GM21786 (cell line): ENCODE measurements around the gene PTPN3.
"Not testable (repeated sequence)": the region's sequence is repeated elsewhere in the genome, so short reads cannot be mapped to it uniquely, and the experiment has no call there.

Source experiments
- ATAC-seq: cut with Tn5 transposase; IDR thresholded peaks from one replicate; pipeline ENCODE4 v1.9.1; 2021; ENCODE audit not compliant: unreplicated experiment

PTPN3 gene

GRCh38 chr9:109354190-109354589 lies 143.9 kb downstream of the PTPN3 start:
- ATAC-seq, result no peak

- ATAC-seq, result no peak
Observed at GRCh38 chr9:109351032-109351431, 147.1 kb downstream of the PTPN3 start.

GRCh38 chr9:109349421-109349846 lies 148.7 kb downstream of the PTPN3 start:
- no peak for ATAC-seq

GRCh38 chr9:109346904-109347303 lies 151.2 kb downstream of the PTPN3 start:
- ATAC-seq, result no peak

- ATAC-seq, result no peak
Observed at GRCh38 chr9:109344866-109345265, 153.2 kb downstream of the PTPN3 start.

GRCh38 chr9:109342878-109343277 lies 155.2 kb downstream of the PTPN3 start:
- ATAC-seq, result no peak

- no peak for ATAC-seq
Observed at GRCh38 chr9:109341561-109341960, 156.5 kb downstream of the PTPN3 start.

GRCh38 chr9:109340979-109341378 lies 157.1 kb downstream of the PTPN3 start:
- not testable (repeated sequence) for ATAC-seq

GRCh38 chr9:109336409-109336808 lies 161.7 kb downstream of the PTPN3 start:
- no peak for ATAC-seq

GRCh38 chr9:109335929-109336328 lies 162.2 kb downstream of the PTPN3 start:
- no peak for ATAC-seq

- ATAC-seq, result no peak
Observed at GRCh38 chr9:109335121-109335520, 163.0 kb downstream of the PTPN3 start.

- ATAC-seq, result no peak
Observed at GRCh38 chr9:109331353-109331752, 166.8 kb downstream of the PTPN3 start.

GRCh38 chr9:109329638-109330258 lies 168.4 kb downstream of the PTPN3 start:
- no peak for ATAC-seq

- no peak for ATAC-seq
Observed at GRCh38 chr9:109328978-109329637, 169.0 kb downstream of the PTPN3 start.
